Stimulated activated memory B cell treated with anti-CD40 and anti-IgM and Interleukin-4, amounts not matched to agents 10 μg/mL and 1 μg/mL and 100 μg/mL, for 72 hours (primary cell): ENCODE measurements around the gene BTBD19.
"Not testable (repeated sequence)": the region's sequence is repeated elsewhere in the genome, so short reads cannot be mapped to it uniquely, and the experiment has no call there.

Experiments used
- ATAC-seq: fragments of 150-1000 bp; cut with Tn5 transposase; 2 replicates; pipeline ENCODE4 v1.10.0; 2021
- H3K27ac Mint-ChIP-seq: one replicate; pipeline ENCODE4 v1.8.0; 2022; ENCODE audit warnings: mild to moderate bottlenecking, mixed read lengths
- H3K27me3 Mint-ChIP-seq: one replicate; pipeline ENCODE4 v1.8.0; 2022; ENCODE audit warnings: mixed read lengths
- H3K36me3 Mint-ChIP-seq: one replicate; pipeline ENCODE4 v1.8.0; 2022; ENCODE audit warnings: mixed read lengths
- H3K4me1 Mint-ChIP-seq: one replicate; pipeline ENCODE4 v1.8.0; 2022; ENCODE audit warnings: mixed read lengths
- H3K4me3 Mint-ChIP-seq: one replicate; pipeline ENCODE4 v1.8.0; 2022; ENCODE audit warnings: mild to moderate bottlenecking, moderate library complexity, mixed read lengths
- H3K9me3 Mint-ChIP-seq: one replicate; pipeline ENCODE4 v1.8.0; 2022; ENCODE audit warnings: mixed read lengths

The BTBD19 gene

GRCh38 chr1:44784094-44785028, 24.0 kb upstream of the BTBD19 start:
- peak; percentile 35 for ATAC-seq

GRCh38 chr1:44785029-44785380, 23.3 kb upstream of the BTBD19 start:
- no peak for ATAC-seq
- peak overlapping the region; percentile 79 for H3K27ac Mint-ChIP-seq
- H3K4me1 Mint-ChIP-seq = peaks cover 47% of the 10 kb centered on the region
- no peaks in the 10 kb centered on the region for H3K27me3 Mint-ChIP-seq
- peak overlapping the region; percentile 69 for H3K4me3 Mint-ChIP-seq
- peaks cover 19% of the 10 kb centered on the region for H3K36me3 Mint-ChIP-seq
- no peaks in the 10 kb centered on the region for H3K9me3 Mint-ChIP-seq

More at GRCh38 chr1:44784094-44785028, 24.0 kb upstream of the BTBD19 start:
- Mint-ChIP-seq H3K27me3 (no peaks in the 10 kb centered on the region), H3K27ac (peak overlapping the region; percentile 79), H3K4me3 (peak overlapping the region; percentile 69), H3K4me1 (peaks cover 47% of the 10 kb centered on the region), H3K9me3 (no peaks in the 10 kb centered on the region), H3K36me3 (peaks cover 25% of the 10 kb centered on the region)

DNA sequence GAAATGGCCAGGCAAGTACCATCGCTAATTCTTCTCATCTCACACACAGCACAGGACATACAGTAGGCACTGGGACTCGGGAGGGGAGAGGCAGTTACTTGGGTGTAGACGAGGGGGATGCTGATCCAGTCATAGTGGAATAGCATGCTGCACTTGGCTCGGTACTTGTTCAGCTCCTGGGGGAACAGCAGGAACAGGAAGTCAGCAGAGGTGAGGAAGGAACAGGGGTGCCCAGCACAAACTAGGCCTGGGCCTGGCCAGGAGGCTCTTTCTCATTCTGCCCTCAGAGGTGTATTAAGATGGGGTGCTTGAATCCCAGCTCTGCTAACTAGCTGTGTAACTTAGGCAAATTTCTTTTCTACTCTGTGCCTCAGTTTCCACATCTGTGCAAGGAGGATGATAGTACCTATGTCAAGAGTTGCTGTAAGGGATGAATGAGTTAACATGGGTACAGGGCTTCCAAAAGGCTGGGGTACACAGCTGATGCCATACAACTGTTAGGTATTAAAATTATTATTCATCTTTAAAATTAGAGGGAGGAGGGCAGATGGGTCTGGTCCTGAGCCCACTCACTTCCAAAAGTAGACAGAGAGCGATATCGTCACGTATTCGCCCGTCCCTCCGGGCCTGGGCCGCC, 22.7 kb upstream of the BTBD19 start:
- Mint-ChIP-seq H3K36me3 (peaks cover 13% of the 10 kb centered on the region), H3K27ac (peak overlapping the region; percentile 79), H3K4me3 (peak overlapping the region; percentile 68), H3K4me1 (peaks cover 43% of the 10 kb centered on the region), H3K27me3 (no peaks in the 10 kb centered on the region), H3K9me3 (no peaks in the 10 kb centered on the region)
- no peak for ATAC-seq

DNA sequence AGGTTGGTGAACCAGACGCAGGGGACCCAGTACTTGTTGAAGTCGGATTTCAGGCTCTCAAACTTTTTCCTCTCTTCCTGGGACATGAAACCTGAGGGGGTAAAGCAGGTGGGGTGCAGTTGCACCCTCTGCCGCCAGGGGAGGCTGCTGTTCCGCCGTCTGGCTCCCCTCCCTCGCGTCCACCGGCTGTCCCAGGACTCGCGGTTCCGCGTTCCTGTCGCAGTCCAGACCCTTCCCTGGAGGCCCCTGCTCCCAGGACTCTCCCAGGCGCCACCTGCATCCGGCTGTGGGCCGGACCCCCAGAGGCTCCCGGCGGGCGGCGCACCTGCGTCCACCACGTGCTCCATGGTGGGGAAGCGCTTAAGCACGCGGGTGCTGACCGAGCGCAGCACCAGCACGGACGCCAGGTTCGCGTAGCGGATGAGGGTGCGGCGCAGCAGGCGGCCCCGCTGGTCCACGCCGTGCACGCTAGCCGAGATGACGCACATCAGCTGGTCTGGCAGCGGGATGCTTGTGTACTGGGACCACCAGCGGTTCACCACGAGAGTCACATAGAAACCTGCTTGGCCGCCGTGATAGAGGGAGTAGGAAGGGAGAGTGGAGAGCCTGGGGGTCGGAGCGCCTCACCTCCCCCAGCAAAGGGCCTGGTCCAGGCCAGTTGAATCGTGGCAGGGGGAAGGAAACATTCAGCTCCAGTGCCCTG, 22.0 kb upstream of the BTBD19 start:
- Mint-ChIP-seq H3K27me3 (no peaks in the 10 kb centered on the region), H3K36me3 (peaks cover 6% of the 10 kb centered on the region), H3K9me3 (no peaks in the 10 kb centered on the region), H3K27ac (peak overlapping the region; percentile 79), H3K4me3 (peak overlapping the region; percentile 68), H3K4me1 (peaks cover 38% of the 10 kb centered on the region)
- ATAC-seq = peak; percentile 84

- Mint-ChIP-seq H3K27ac (peak overlapping the region; percentile 79), H3K27me3 (no peaks in the 10 kb centered on the region), H3K4me1 (peaks cover 35% of the 10 kb centered on the region), H3K4me3 (no peak overlapping the region), H3K9me3 (no peaks in the 10 kb centered on the region), H3K36me3 (no peaks in the 10 kb centered on the region)
- no peak for ATAC-seq
These were observed 21.4 kb upstream of the BTBD19 start for GRCh38 chr1:44786841-44787426.

- Mint-ChIP-seq H3K27ac (peak overlapping the region; percentile 79), H3K4me1 (peaks cover 35% of the 10 kb centered on the region)
These were observed 20.8 kb upstream of the BTBD19 start for GRCh38 chr1:44787506-44787905.

GRCh38 chr1:44788120-44788860, 20.0 kb upstream of the BTBD19 start, which contains the start of gene BEST4:
Gene BEST4, minus strand, starts transcription at chr1:44788170. Its CDS starts 465 bp downstream, at chr1:44787705.
- H3K4me1 Mint-ChIP-seq = peaks cover 32% of the 10 kb centered on the region
- H3K36me3 Mint-ChIP-seq = no peaks in the 10 kb centered on the region
- no peaks in the 10 kb centered on the region for H3K9me3 Mint-ChIP-seq
- H3K27ac Mint-ChIP-seq = peak within 1 kb of the TSS; percentile 79
- no peaks in the 10 kb centered on the region for H3K27me3 Mint-ChIP-seq
- no peak within 1 kb of the TSS for H3K4me3 Mint-ChIP-seq
- ATAC-seq = no peak

More at GRCh38 chr1:44787506-44787905, 20.8 kb upstream of the BTBD19 start:
- no peak for ATAC-seq
- H3K9me3 Mint-ChIP-seq = no peaks in the 10 kb centered on the region
- no peaks in the 10 kb centered on the region for H3K36me3 Mint-ChIP-seq
- H3K27me3 Mint-ChIP-seq = no peaks in the 10 kb centered on the region
- H3K4me3 Mint-ChIP-seq = no peak overlapping the region

DNA sequence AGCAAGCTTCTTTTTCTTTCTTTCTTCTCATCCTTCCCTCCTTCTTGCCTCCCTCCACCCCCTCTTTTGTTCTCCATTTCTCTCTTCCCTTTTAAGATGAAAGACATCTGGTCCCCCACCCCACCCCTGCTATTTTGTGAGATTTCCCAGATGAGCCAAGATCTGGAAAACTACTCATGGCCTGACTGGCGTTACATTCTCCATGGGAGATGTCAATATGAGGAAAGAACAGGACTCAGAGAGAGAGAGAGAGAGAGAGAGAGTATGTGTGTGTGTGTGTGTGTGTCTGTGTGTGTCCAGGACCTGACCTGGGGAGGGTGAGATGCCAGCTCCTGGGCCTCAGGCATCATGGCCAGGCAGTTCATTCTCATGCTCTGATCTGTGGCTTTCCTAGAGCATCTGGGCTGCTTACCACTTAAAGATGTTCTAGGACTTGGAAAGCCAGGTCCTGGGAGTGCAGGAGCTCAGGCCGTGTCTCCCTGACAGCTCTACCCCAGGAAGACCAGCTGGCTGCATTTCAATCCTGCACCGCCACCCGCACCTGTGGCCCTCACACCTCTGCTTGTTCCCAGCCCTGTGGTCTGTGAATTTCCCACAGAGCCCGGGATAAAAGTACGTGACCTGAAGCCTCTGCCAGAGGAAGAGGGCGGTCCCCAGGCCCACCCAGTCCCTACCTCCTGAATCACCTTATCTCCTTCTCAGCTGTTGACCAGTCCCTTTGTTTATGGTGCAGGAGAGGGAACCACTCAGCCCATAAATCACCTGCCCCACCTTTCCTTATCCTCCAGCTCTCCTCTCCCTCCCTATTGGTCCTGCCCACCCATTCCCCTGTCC, 17.1 kb upstream of the BTBD19 start:
- Mint-ChIP-seq H3K36me3 (no peaks in the 10 kb centered on the region), H3K4me3 (no peak overlapping the region), H3K27me3 (no peaks in the 10 kb centered on the region), H3K27ac (peak overlapping the region; percentile 50), H3K4me1 (peaks cover 13% of the 10 kb centered on the region), H3K9me3 (no peaks in the 10 kb centered on the region)
- no peak for ATAC-seq

DNA sequence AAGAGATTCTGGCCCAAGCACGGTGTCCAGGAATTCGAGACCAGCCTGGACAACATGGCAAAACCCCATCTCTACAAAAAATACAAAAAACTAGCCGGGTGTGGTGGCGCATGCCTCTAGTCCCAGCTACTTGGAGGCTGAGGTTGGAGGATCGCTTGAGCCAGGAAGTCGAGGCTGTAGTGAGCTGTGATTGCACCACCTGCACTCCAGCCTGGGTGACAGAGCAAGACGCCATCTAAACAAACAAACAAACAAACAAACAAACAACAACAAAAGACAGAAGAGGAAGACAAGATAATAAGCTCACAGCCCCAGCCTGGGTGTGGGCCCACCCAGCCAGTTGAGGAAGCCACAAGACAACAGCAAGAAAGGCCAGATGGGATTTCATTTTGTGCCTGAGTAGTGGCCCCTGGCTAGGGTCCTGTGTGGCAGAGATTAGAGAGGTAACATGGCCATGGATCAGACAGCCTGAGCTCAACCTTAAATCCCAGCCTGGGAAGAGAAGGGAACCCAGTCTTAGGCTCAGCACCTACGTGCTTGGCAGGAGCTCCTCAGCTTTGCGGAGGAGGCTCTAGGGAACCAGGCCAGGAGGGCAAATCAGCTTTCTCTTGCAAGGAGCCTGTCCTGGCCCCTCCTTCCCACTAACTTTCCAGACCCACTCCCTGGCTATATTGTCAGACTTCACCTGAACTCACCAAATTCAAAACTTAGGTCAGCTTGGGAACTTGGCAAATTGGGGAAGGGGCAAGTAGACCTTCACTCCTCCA, 15.4 kb upstream of the BTBD19 start:
- Mint-ChIP-seq H3K27ac (no peak overlapping the region), H3K36me3 (no peaks in the 10 kb centered on the region), H3K4me1 (peaks cover 6% of the 10 kb centered on the region), H3K4me3 (no peak overlapping the region), H3K27me3 (no peaks in the 10 kb centered on the region), H3K9me3 (no peaks in the 10 kb centered on the region)
- no peak for ATAC-seq

DNA sequence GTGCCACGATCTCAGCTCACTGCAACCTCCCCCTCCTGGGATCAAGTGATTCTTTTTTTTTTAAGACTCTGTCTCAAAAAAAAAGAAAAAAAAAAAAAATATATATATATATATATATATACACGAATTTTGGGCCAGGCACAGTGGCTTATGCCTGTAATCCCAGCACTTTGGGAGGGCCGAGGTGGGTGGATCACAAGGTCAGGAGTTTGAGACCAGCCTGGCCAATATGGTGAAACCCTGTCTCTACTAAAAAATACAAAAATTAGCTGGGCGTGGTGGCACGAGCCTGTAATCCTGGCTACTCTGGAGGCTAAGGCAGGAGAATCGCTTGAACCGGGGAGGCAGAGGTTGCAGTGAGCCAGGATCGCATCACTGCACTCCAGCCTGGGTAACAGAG, 10.4 kb upstream of the BTBD19 start:
- ATAC-seq, H3K9me3 Mint-ChIP-seq, H3K27ac Mint-ChIP-seq, H3K4me3 Mint-ChIP-seq, H3K27me3 Mint-ChIP-seq: not testable (repeated sequence)
- H3K36me3 Mint-ChIP-seq = peaks cover 12% of the 10 kb centered on the region
- peaks cover 19% of the 10 kb centered on the region for H3K4me1 Mint-ChIP-seq

DNA sequence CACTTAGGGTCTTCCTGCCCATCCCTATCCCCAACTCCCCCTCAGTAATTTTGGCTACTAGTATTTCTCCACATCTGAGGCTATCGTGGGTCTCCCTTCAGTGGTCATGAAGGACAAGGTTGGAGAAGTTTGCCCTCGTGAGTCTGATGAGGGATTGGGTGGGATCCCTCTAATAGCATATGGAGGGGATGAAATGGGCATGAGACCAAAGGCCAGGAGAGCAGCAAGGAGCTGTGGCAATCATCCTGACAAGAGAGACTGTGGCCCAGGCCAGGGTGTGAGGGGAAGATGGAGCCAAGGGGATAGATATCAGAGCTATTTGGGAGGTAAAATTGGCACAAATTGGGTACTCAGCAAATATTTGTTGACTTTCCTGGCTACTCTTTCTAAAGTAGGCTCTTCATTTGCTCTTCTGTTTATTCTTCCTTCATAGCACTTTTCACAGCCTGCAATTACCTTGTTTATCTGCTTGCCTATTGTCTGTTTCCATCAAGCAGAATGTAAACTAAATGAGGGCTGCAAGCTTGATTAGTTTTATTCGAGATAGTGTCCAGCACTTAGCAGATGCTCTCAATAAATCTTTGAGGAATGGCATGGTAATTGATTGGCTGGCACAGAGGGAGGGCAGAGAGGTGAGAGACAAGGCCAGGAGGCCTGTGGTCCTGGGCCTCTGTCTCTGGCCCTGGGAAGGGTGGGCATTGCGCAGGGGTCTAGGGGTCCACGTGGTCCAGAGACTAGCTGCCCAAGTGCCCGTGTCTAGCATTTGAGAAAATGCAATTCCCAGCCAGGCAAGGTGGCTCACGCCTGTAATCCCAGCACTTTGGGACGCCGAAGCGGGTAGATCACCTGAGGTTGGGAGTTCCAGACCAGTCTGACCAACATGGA, 9.6 kb upstream of the BTBD19 start:
- Mint-ChIP-seq H3K27ac (peak overlapping the region; percentile 95), H3K4me1 (peaks cover 23% of the 10 kb centered on the region), H3K36me3 (peaks cover 20% of the 10 kb centered on the region), H3K9me3 (no peaks in the 10 kb centered on the region), H3K27me3 (no peaks in the 10 kb centered on the region), H3K4me3 (peak overlapping the region; percentile 91)
- no peak for ATAC-seq

- Mint-ChIP-seq H3K27ac (peak within 1 kb of the TSS; percentile 95), H3K9me3 (no peaks in the 10 kb centered on the region), H3K4me3 (peak within 1 kb of the TSS; percentile 91), H3K27me3 (no peaks in the 10 kb centered on the region), H3K36me3 (peaks cover 33% of the 10 kb centered on the region), H3K4me1 (peaks cover 25% of the 10 kb centered on the region)
- peak; percentile 96 for ATAC-seq
These were observed 8.3 kb upstream of the BTBD19 start, which contains the start of gene PLK3 for GRCh38 chr1:44799770-44800584. Gene PLK3, plus strand, starts transcription at chr1:44800377. Its CDS starts 87 bp downstream, at chr1:44800464.
